ENCODE data around the gene MINK1. TPM values are rescaled to one million over a fixed set of nuclear protein-coding genes. Genes with fewer than 3 reads are reported as not detected.
A peak's percentile ranks its signal among the peaks of the same experiment; 100 is the strongest.

Gene MINK1
- total RNA-seq, 1 experiment from 2014 or later = 105 TPM

DNA sequence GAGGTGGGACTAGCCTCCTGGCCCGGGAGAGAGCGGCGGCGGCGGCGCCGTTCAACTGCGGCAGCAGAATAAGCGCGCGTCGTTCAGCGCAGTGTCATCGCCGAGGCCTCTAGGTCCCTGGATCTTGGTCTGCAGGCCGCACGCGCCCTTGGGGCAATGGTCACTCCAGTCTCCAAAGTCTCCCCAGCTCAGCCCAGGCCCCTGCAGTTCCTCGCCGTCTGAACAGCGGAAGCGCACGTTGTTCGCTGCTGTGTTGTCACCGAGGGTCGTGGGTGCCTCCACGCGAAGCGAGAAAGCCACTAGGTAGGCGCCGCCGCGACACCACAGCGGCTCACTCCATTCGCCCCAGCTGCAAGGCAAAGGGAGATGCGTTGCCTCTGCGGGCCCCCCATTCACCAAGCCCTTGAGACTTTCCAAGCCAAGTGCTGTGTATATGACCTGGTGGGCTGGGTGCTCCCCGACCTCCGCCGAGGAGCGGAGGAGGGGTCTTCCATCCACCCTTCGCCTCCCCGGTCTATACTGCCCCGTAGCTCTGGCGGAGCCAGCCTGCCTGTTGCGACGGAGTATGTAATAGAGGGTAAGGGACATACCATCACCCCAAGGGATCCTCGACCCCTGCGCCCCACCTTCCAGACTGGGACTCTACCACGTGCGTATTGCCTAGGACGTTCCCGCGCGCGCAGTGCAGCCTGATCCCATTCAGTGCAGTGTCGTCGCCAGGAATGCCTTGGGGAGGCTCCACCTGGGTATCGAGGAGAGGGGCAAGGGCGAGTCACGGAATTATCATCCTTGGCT, 47.6 kb upstream of the MINK1 start:
- Mint-ChIP-seq H3K27ac (no peak overlapping the region), H3K9me3 (no peaks in the 10 kb centered on the region), H3K27me3 (ENCODE audit: low read depth) (peaks cover 42% of the 10 kb centered on the region), H3K36me3 (no peaks in the 10 kb centered on the region), H3K4me3 (no peak overlapping the region), H3K4me1 (peaks cover 30% of the 10 kb centered on the region)
- ATAC-seq (no peak), DNase-seq (ENCODE audit: low spot score) (no peak)
- TF ChIP-seq FOXJ3 (CRISPR knock-in tag; IDR thresholded peaks at IDR 0.05; ENCODE audit: borderline replicate concordance) = no peak
- 0 out of 2 replicates have a peak, but pooled peaks have one; percentile 41 for TF ChIP-seq FOXP1 (CRISPR knock-in tag; IDR thresholded peaks at IDR 0.05; ENCODE audit: borderline replicate concordance)
- TF ChIP-seq CREB1 (CRISPR knock-in tag; IDR thresholded peaks at IDR 0.05) = no peak
- no peak for TF ChIP-seq NFATC4 (CRISPR knock-in tag; IDR thresholded peaks at IDR 0.05)
- ChIA-PET POLR2A (no interaction called here), CTCF (interaction anchor here (1.4 kb wide), 1 partner anchor 41 kb away, joined by 4 read pairs; no protein-coding TSS in a partner anchor)

DNA sequence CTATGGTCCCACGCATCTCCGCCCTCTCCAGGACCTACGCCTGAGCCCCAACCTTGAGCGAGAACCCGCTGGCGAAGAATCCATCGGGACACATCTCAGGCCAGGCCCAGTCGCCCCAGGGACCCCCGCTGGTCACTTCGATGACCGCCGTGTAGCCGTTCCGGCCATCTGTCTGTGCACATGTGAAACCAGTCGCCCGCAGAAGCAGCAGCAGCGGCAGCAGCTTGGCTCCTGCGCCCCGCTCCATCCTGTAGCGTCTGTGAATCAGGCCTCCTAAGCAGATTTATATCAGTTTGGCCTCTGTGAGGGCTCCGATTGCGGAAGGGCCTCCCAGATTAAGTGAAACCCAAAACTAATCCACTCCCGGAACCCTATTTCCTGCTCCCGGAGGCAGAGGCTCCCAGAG, 47.0 kb upstream of the MINK1 start, which contains the start of gene VMO1:
VMO1 (minus strand) TSS at position 259 of the 406 bp plus-strand sequence; CDS start at position 247, 12 bp downstream.
- Mint-ChIP-seq H3K36me3 (no peaks in the 10 kb centered on the region), H3K27ac (peak within 1 kb of the TSS; percentile 79)

DNA sequence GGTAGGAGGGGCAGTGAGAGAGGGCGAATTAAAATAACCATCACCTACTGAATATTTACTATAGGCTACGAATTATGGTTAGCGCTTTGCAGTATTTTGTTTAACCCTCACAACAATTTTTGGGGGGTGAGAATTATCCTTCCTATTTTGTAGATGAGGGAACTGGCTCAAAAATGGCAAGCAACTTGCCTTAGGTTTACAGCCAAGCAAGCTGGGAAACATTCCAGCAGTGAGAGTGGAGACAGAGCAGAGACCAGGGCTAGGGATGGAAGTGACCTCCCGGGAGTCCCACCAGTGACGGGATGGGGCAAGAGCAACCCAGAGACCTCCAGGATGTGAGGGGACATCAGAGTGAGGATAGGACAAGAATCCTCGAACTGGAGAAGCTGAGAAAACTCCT, 46.6 kb upstream of the MINK1 start:
- ChIA-PET CTCF (interaction anchor here (0.8 to 2.1 kb wide), 5 partner anchors 10 to 94 kb away, joined by 4 to 9 read pairs (median 5); partner anchors contain the start of genes ARRB2, PLD2 and PSMB6), POLR2A (no interaction called here)
- Mint-ChIP-seq H3K27me3 (ENCODE audit: low read depth) (peaks cover 52% of the 10 kb centered on the region), H3K4me3 (no peak overlapping the region), H3K27ac (peak overlapping the region; percentile 79), H3K4me1 (peaks cover 33% of the 10 kb centered on the region), H3K9me3 (no peaks in the 10 kb centered on the region), H3K36me3 (no peaks in the 10 kb centered on the region)
- ATAC-seq = no peak
- no peak for TF ChIP-seq JAZF1 (CRISPR knock-in tag; IDR thresholded peaks at IDR 0.05)
- TF ChIP-seq, protein P1, sequence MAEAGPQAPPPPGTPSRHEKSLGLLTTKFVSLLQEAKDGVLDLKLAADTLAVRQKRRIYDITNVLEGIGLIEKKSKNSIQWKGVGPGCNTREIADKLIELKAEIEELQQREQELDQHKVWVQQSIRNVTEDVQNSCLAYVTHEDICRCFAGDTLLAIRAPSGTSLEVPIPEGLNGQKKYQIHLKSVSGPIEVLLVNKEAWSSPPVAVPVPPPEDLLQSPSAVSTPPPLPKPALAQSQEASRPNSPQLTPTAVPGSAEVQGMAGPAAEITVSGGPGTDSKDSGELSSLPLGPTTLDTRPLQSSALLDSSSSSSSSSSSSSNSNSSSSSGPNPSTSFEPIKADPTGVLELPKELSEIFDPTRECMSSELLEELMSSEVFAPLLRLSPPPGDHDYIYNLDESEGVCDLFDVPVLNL (CRISPR knock-in tag; IDR thresholded peaks at IDR 0.05; ENCODE audit: borderline replicate concordance, low read depth) = no peak
- TF ChIP-seq FOXP1 (CRISPR knock-in tag; IDR thresholded peaks at IDR 0.05; ENCODE audit: borderline replicate concordance) = no peak
- no peak for DNase-seq (ENCODE audit: low spot score)

More for the DNA sequence above, 47.0 kb upstream of the MINK1 start, which contains the start of gene VMO1:
- POLR2A ChIA-PET = no interaction called here
- DNase-seq (ENCODE audit: low spot score) = peak; percentile 23
- H3K4me3 Mint-ChIP-seq = no peak within 1 kb of the TSS
- ATAC-seq = no peak
- H3K27me3 Mint-ChIP-seq (ENCODE audit: low read depth) = peaks cover 48% of the 10 kb centered on the region
- H3K4me1 Mint-ChIP-seq = peaks cover 33% of the 10 kb centered on the region
- H3K9me3 Mint-ChIP-seq = no peaks in the 10 kb centered on the region
- CTCF ChIA-PET = interaction anchor here (0.8 to 2.1 kb wide), 5 partner anchors 10 to 95 kb away, joined by 4 to 9 read pairs (median 5); partner anchors contain the start of genes ARRB2, PLD2 and PSMB6
- TF ChIP-seq ZNF396 (CRISPR knock-in tag; IDR thresholded peaks at IDR 0.05; ENCODE audit: borderline replicate concordance) = no peak
- no peak for TF ChIP-seq ZNF219 (CRISPR knock-in tag; IDR thresholded peaks at IDR 0.05; ENCODE audit: borderline replicate concordance)
- no peak for TF ChIP-seq FOXK1 (CRISPR knock-in tag; IDR thresholded peaks at IDR 0.05)
- TF ChIP-seq, protein P1 (CRISPR knock-in tag; IDR thresholded peaks at IDR 0.05; ENCODE audit: borderline replicate concordance, low read depth) = no peak
- TF ChIP-seq TEAD4 (CRISPR knock-in tag; IDR thresholded peaks at IDR 0.05) = no peak

DNA sequence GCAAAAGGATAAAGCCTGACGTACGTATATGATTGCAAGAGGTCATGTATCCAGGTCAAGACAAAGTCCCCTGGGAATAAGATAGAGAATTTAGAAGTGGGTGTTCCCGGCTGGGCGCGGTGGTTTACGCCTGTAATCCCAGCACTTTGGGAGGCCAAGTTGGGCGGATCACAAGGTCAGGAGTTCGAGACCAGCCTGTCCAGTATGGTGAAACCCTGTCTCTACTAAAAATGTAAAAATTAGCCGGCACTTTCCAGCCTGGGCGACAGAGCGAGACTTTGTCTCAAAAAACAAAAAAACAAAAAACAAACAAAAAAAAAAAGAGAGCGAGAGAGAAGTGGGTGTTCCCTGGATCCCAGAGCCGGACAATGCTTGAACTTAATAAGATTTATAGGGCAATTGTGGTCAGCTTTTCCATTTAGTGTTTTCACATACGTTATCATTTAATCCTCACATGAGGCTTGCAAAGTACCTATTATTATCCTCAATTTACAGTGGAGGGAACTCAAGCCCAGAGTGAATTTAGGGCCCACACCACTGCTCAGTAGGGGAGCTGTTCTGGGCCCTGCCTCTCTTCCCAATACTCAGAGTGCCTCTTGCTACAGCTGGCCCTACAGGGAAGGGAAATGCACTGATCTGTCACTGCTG, 44.9 kb upstream of the MINK1 start:
- Mint-ChIP-seq H3K27me3 (ENCODE audit: low read depth) (peaks cover 57% of the 10 kb centered on the region), H3K9me3 (no peaks in the 10 kb centered on the region), H3K4me1 (peaks cover 33% of the 10 kb centered on the region), H3K4me3 (peak overlapping the region; percentile 80), H3K27ac (no peak overlapping the region), H3K36me3 (no peaks in the 10 kb centered on the region)
- CTCF ChIA-PET = interaction anchor here (0.7 to 3.2 kb wide), 15 partner anchors 8 to 285 kb away, joined by 3 to 27 read pairs (median 5); partner anchors contain the start of genes ARRB2, MED11, PLD2 and PSMB6
- ATAC-seq (no peak; the same call in 1 of the 2 replicates), DNase-seq (ENCODE audit: low spot score) (no peak)
- POLR2A ChIA-PET = no interaction called here
- TF ChIP-seq ATF1 (CRISPR knock-in tag; IDR thresholded peaks at IDR 0.05) = no peak
- TF ChIP-seq, protein P2, sequence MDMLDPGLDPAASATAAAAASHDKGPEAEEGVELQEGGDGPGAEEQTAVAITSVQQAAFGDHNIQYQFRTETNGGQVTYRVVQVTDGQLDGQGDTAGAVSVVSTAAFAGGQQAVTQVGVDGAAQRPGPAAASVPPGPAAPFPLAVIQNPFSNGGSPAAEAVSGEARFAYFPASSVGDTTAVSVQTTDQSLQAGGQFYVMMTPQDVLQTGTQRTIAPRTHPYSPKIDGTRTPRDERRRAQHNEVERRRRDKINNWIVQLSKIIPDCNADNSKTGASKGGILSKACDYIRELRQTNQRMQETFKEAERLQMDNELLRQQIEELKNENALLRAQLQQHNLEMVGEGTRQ (CRISPR knock-in tag; IDR thresholded peaks at IDR 0.05) = no peak
- TF ChIP-seq HMGA2 (CRISPR knock-in tag; IDR thresholded peaks at IDR 0.05) = no peak
- TF ChIP-seq FOXP1 (CRISPR knock-in tag; IDR thresholded peaks at IDR 0.05; ENCODE audit: borderline replicate concordance) = no peak
- TF ChIP-seq NR2C2 (CRISPR knock-in tag; IDR thresholded peaks at IDR 0.05) = no peak
- no peak for TF ChIP-seq FOXP4 (CRISPR knock-in tag; IDR thresholded peaks at IDR 0.05)
- no peak for TF ChIP-seq TP53 (CRISPR knock-in tag; IDR thresholded peaks at IDR 0.05)
- TF ChIP-seq ETV6 (CRISPR knock-in tag; IDR thresholded peaks at IDR 0.05) = no peak
- TF ChIP-seq, protein P3, sequence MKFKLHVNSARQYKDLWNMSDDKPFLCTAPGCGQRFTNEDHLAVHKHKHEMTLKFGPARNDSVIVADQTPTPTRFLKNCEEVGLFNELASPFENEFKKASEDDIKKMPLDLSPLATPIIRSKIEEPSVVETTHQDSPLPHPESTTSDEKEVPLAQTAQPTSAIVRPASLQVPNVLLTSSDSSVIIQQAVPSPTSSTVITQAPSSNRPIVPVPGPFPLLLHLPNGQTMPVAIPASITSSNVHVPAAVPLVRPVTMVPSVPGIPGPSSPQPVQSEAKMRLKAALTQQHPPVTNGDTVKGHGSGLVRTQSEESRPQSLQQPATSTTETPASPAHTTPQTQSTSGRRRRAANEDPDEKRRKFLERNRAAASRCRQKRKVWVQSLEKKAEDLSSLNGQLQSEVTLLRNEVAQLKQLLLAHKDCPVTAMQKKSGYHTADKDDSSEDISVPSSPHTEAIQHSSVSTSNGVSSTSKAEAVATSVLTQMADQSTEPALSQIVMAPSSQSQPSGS (CRISPR knock-in tag; IDR thresholded peaks at IDR 0.05; ENCODE audit: borderline replicate concordance, low read depth) = no peak
- TF ChIP-seq TCF7 (CRISPR knock-in tag; IDR thresholded peaks at IDR 0.05; ENCODE audit: low read depth) = no peak

Data from WTC11 (cell line).